K562 (cell line): ENCODE data around the gene EML3. TPM values are rescaled to one million over a fixed set of nuclear protein-coding genes. Genes with fewer than 3 reads are reported as not detected.

ENCODE experiments used
- ATF4 ChIP-seq: fragments of 450-650 bp; formaldehyde crosslinking; IDR thresholded peaks from 2 replicates; pipeline ENCODE4 v1.4.0; 2022; ENCODE audit warnings: mild to moderate bottlenecking, moderate library complexity
- E2F3 ChIP-seq: fragments of 250-450 bp; sonication (Bioruptor Pico); IDR thresholded peaks from 2 replicates; pipeline ENCODE4 v1.4.0; 2020; ENCODE audit warnings: mild to moderate bottlenecking
- HOXB6 ChIP-seq: fragments of 250-450 bp; sonication (Bioruptor Pico); IDR thresholded peaks from 2 replicates; pipeline ENCODE4 v1.5.1; 2022; ENCODE audit warnings: mild to moderate bottlenecking, borderline replicate concordance
- HSF4 ChIP-seq: fragments of 250-450 bp; sonication (Bioruptor Pico); IDR thresholded peaks from 2 replicates; pipeline ENCODE4 v2.1.2; 2022; ENCODE audit warnings: mild to moderate bottlenecking, moderate library complexity, borderline replicate concordance
- KDM5B ChIP-seq: fragments of 200-600 bp; sonication (generic); IDR thresholded peaks from 2 replicates; pipeline ENCODE4 v1.6.1; 2012; ENCODE audit warnings: low read depth, mild to moderate bottlenecking, moderate library complexity, low read length, control low read depth, inconsistent platforms; ENCODE audit not compliant: insufficient replicate concordance
- MEF2D ChIP-seq: conservative IDR thresholded peaks from 2 replicates; pipeline ENCODE4 v1.6.1; 2016; ENCODE audit warnings: low read depth, missing genetic modification characterization, missing compliant biosample characterization
- MYC ChIP-seq, 2 experiments: fragments of 250-450 bp in 1 of 2; sonication (Bioruptor Pico) in 1 of 2; IDR thresholded peaks; 2 replicates each; pipeline versions ENCODE4 v1.5.1 to v1.6.1; 2012 to 2021; ENCODE audit warnings: low read depth in 2 of 2, borderline replicate concordance in 1 of 2, improper control_type of control experiment in 1 of 2, low read length in 1 of 2, mild to moderate bottlenecking in 1 of 2, moderate library complexity in 1 of 2
- NCOA6 ChIP-seq: fragments of 450-650 bp; IDR thresholded peaks from 2 replicates; pipeline ENCODE4 v1.6.1; 2017; ENCODE audit warnings: mild to moderate bottlenecking
- RNF219 ChIP-seq: fragments of 250-450 bp; sonication (Bioruptor Pico); IDR thresholded peaks from 2 replicates; pipeline ENCODE4 v1.5.0; 2022; ENCODE audit warnings: mild to moderate bottlenecking
- SAFB ChIP-seq: fragments of 200-400 bp; formaldehyde crosslinking; IDR thresholded peaks from 2 replicates; pipeline ENCODE4 v1.6.1; 2017; ENCODE audit warnings: low read depth, low read length, borderline replicate concordance
- XRCC3 ChIP-seq: fragments of 450-650 bp; IDR thresholded peaks from 2 replicates; pipeline ENCODE4 v1.6.1; 2017; ENCODE audit warnings: mild to moderate bottlenecking, moderate library complexity
- ZNF584 ChIP-seq: fragments of 200-800 bp; sonication (Bioruptor generic); IDR thresholded peaks from 2 replicates; pipeline ENCODE4 v1.6.1; 2016; ENCODE audit warnings: low read depth, mild to moderate bottlenecking, missing genetic modification characterization, missing compliant biosample characterization
- polyA plus RNA-seq, 8 experiments: library from polyadenylated mRNA; depleted of rRNA in 4 of 8; stranded (reverse) in 5 of 8; unstranded in 3 of 8; fragments of >200 nt; fragmentation: Nextera tagmentation in 2 of 8; fragmentation: Illumina TruSeq in 1 of 8; extraction: Ambion mirVana in 2 of 8; extraction: Trizol in 1 of 8; gene quantifications; 2 replicates each; pipeline versions ENCODE4 v1.2.1 to v1.2.3, GENCODE V29; 2011 to 2014; ENCODE audit warnings: inconsistent platforms in 1 of 8, missing spikeins in 1 of 8
- total RNA-seq, 7 experiments: library from RNA; depleted of rRNA in 6 of 7; stranded (reverse); fragments of >200 nt in 6 of 7; fragmentation: Illumina TruSeq in 2 of 7; extraction: Trizol in 2 of 7; gene quantifications; 2 replicates each; pipeline versions ENCODE4 v1.2.1 to v1.2.3, GENCODE V29; 2011 to 2021; ENCODE audit warnings: low replicate concordance in 1 of 7
- TF ChIP-seq, protein P1 (sequence below): fragments of 250-450 bp; sonication (Bioruptor Pico); IDR thresholded peaks from 2 replicates; pipeline ENCODE4 v1.9.0; 2021; ENCODE audit warnings: mild to moderate bottlenecking, inconsistent platforms
- TF ChIP-seq, protein P2 (sequence below), 2 experiments: IDR thresholded peaks in 1 of 2; conservative IDR thresholded peaks in 1 of 2; 2 replicates each; pipeline ENCODE4 v1.6.1; 2016; ENCODE audit warnings: low read depth in 2 of 2, mild to moderate bottlenecking in 1 of 2, missing compliant biosample characterization in 1 of 2, missing genetic modification characterization in 1 of 2, moderate library complexity in 1 of 2
- TF ChIP-seq, protein P3 (sequence below): sonication (generic); formaldehyde crosslinking; IDR thresholded peaks from 2 replicates; pipeline ENCODE4 v1.8.0; 2022; ENCODE audit warnings: mild to moderate bottlenecking, low read depth, missing genetic modification reagents

The EML3 gene
- total and polyA plus RNA-seq, 9 of the 15 experiments (the other 6 are each of a cell fraction or from before 2014, with no cell fraction given): 0.32 to 90.5 (median 26.4) TPM

DNA sequence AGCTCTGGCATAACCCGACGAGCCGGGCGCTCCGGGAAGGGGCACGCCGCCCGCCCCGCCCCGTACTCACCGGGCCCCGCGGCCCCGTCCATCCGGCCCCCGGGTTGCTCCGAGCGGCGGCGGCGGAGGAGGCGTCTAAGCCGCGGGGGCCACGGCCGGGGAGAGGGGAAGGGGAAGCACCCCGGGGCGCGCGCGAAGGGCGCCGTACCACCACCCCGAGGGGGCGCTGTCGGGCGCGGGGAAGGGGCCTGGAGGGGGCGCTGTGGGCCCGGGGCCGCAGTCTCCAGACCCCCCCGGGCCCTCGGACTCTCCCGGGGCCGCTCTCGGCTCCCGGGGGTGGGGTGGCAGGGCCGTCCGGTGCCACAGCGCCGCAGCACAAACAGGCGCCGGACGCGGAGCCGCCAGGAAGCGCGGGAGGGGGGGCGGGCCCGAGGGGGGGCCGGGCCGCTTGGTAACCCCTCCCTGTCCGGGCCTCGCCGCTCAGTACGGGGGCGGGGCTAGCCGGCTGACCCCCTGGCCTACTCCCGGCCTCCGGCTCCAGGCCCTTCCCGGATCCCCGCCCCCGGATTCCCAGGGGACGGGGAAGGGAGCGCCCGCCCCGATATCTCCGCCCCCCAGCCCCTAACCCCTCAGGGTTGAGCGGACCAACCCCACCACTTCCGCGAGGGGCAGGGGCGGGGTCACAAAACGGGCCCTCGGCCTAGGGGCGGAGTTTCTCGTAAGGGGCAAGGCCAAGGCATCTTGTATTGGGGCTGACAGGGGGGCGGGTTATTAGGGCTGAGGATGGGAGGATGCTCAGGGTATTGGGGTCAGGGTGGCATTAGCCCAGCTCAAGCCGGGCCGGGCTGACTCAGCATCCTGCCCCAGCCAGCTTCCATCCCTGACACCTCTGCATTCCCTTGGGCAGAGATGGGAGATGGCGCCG lies at the start of gene EML3, which contains the start of gene ROM1 (continued):
- TF ChIP-seq NCOA6 (peak; percentile 81), E2F3 (CRISPR knock-in tag) (0 out of 2 replicates have a peak, but pooled peaks have one; percentile 26), XRCC3 (no peak), HSF4 (CRISPR knock-in tag) (no peak), ATF4 (CRISPR knock-in tag) (no peak), SAFB (no peak), MYC (IDR thresholded peaks at IDR 0.05; ENCODE audit: low read depth, low read length) (peak; percentile 53; the same call in 1 of the 2 replicates), MYC (CRISPR knock-in tag; IDR thresholded peaks at IDR 0.05; ENCODE audit: borderline replicate concordance, low read depth) (no peak), MEF2D (no peak), HOXB6 (no peak), KDM5B (no peak), RNF219 (CRISPR knock-in tag) (no peak), ZNF584 (no peak)
- TF ChIP-seq, protein P1, sequence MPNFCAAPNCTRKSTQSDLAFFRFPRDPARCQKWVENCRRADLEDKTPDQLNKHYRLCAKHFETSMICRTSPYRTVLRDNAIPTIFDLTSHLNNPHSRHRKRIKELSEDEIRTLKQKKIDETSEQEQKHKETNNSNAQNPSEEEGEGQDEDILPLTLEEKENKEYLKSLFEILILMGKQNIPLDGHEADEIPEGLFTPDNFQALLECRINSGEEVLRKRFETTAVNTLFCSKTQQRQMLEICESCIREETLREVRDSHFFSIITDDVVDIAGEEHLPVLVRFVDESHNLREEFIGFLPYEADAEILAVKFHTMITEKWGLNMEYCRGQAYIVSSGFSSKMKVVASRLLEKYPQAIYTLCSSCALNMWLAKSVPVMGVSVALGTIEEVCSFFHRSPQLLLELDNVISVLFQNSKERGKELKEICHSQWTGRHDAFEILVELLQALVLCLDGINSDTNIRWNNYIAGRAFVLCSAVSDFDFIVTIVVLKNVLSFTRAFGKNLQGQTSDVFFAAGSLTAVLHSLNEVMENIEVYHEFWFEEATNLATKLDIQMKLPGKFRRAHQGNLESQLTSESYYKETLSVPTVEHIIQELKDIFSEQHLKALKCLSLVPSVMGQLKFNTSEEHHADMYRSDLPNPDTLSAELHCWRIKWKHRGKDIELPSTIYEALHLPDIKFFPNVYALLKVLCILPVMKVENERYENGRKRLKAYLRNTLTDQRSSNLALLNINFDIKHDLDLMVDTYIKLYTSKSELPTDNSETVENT (CRISPR knock-in tag): no peak
- TF ChIP-seq, protein P2, sequence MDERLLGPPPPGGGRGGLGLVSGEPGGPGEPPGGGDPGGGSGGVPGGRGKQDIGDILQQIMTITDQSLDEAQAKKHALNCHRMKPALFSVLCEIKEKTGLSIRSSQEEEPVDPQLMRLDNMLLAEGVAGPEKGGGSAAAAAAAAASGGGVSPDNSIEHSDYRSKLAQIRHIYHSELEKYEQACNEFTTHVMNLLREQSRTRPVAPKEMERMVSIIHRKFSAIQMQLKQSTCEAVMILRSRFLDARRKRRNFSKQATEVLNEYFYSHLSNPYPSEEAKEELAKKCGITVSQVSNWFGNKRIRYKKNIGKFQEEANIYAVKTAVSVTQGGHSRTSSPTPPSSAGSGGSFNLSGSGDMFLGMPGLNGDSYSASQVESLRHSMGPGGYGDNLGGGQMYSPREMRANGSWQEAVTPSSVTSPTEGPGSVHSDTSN (CRISPR knock-in tag; IDR thresholded peaks at IDR 0.05; ENCODE audit: low read depth): no peak
- TF ChIP-seq, protein P2 (tag; conservative IDR thresholded peaks at IDR 0.05; ENCODE audit: low read depth): no peak
- TF ChIP-seq, protein P3, sequence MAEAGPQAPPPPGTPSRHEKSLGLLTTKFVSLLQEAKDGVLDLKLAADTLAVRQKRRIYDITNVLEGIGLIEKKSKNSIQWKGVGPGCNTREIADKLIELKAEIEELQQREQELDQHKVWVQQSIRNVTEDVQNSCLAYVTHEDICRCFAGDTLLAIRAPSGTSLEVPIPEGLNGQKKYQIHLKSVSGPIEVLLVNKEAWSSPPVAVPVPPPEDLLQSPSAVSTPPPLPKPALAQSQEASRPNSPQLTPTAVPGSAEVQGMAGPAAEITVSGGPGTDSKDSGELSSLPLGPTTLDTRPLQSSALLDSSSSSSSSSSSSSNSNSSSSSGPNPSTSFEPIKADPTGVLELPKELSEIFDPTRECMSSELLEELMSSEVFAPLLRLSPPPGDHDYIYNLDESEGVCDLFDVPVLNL (CRISPR knock-in tag): no peak
